Endodermal cell (in vitro differentiated cells): ENCODE measurements around the gene SH3BP2. TPM values are rescaled to one million over a fixed set of nuclear protein-coding genes. Genes with fewer than 3 reads are reported as not detected.

Experiments
- DNase-seq: peaks from one replicate; pipeline ENCODE4 v3.0.0-alpha.2; 2017
- H3K27ac ChIP-seq: 2 replicates; pipeline ENCODE4 v1.5.1; 2013; ENCODE audit warnings: mild to moderate bottlenecking, low read depth, low read length, moderate library complexity
- H3K27me3 ChIP-seq: 2 replicates; pipeline ENCODE4 v1.6.1; 2013; ENCODE audit warnings: mild to moderate bottlenecking, low read length, moderate library complexity; ENCODE audit not compliant: insufficient read depth, control insufficient read depth, poor library complexity, severe bottlenecking
- H3K36me3 ChIP-seq: 2 replicates; pipeline ENCODE4 v1.7.0; 2013; ENCODE audit warnings: mild to moderate bottlenecking, low read length, moderate library complexity; ENCODE audit not compliant: control insufficient read depth, insufficient read depth
- H3K4me1 ChIP-seq: one replicate; pipeline ENCODE4 v1.7.0; 2013; ENCODE audit warnings: low read length; ENCODE audit not compliant: control insufficient read depth, insufficient read depth
- H3K4me3 ChIP-seq: 2 replicates; pipeline ENCODE4 v1.5.1; 2013; ENCODE audit warnings: mild to moderate bottlenecking, low read length, moderate library complexity
- H3K9ac ChIP-seq: 2 replicates; pipeline ENCODE4 v1.6.1; 2013; ENCODE audit warnings: mild to moderate bottlenecking, low read length, moderate library complexity; ENCODE audit not compliant: poor library complexity, severe bottlenecking; ENCODE audit errors: extremely low read depth
- H3K9me3 ChIP-seq: 2 replicates; pipeline ENCODE4 v1.6.1; 2013; ENCODE audit warnings: mild to moderate bottlenecking, low read length, moderate library complexity; ENCODE audit not compliant: control insufficient read depth
- H3K27ac Mint-ChIP-seq: 2 replicates; pipeline ENCODE4 v1.8.0; 2020; ENCODE audit warnings: mixed read lengths
- H3K27me3 Mint-ChIP-seq: 2 replicates; pipeline ENCODE4 v1.8.0; 2021; ENCODE audit warnings: mild to moderate bottlenecking, mixed read lengths; ENCODE audit not compliant: insufficient read depth
- H3K36me3 Mint-ChIP-seq: 2 replicates; pipeline ENCODE4 v1.8.0; 2020; ENCODE audit warnings: low read depth, mixed read lengths
- H3K4me1 Mint-ChIP-seq: 2 replicates; pipeline ENCODE4 v1.8.0; 2020; ENCODE audit warnings: mixed read lengths
- H3K4me3 Mint-ChIP-seq: 2 replicates; pipeline ENCODE4 v1.8.0; 2020; ENCODE audit warnings: mild to moderate bottlenecking, moderate library complexity, mixed read lengths
- H3K9me3 Mint-ChIP-seq: 2 replicates; pipeline ENCODE4 v1.8.0; 2020; ENCODE audit warnings: mild to moderate bottlenecking, mixed read lengths
- WGBS, 2 experiments: methylation state at CpG; one replicate each; pipeline versions ENCODE4 v1.1.5 to v1.1.7; 2013; ENCODE audit warnings: missing lambda C conversion rate in 2 of 2, mixed read lengths in 1 of 2; ENCODE audit not compliant: insufficient coverage in 1 of 2, insufficient read length in 1 of 2; 5-methylcytosine and 5-hydroxymethylcytosine counted together
- total RNA-seq, 2 donors: library from RNA; stranded (reverse); fragmentation: NEBNext Ultra II Directional in 1 of 2; extraction: Animal tissue kit (Norgen Biotek cat#: 25700) in 1 of 2; gene quantifications; 2 replicates in 1 of 2; 3 replicates in 1 of 2; pipeline ENCODE4 v1.2.1, GENCODE V29; 2021
- TF ChIP-seq, protein P1 (sequence below): fragments of 200-600 bp; sonication (generic); conservative IDR thresholded peaks from 2 replicates; pipeline ENCODE4 v1.5.0; 2021; ENCODE audit warnings: antibody characterized with exemption, mild to moderate bottlenecking

Gene SH3BP2
- total RNA-seq, 2 donors from 2014 or later = 40.5 to 43.8 TPM

DNA sequence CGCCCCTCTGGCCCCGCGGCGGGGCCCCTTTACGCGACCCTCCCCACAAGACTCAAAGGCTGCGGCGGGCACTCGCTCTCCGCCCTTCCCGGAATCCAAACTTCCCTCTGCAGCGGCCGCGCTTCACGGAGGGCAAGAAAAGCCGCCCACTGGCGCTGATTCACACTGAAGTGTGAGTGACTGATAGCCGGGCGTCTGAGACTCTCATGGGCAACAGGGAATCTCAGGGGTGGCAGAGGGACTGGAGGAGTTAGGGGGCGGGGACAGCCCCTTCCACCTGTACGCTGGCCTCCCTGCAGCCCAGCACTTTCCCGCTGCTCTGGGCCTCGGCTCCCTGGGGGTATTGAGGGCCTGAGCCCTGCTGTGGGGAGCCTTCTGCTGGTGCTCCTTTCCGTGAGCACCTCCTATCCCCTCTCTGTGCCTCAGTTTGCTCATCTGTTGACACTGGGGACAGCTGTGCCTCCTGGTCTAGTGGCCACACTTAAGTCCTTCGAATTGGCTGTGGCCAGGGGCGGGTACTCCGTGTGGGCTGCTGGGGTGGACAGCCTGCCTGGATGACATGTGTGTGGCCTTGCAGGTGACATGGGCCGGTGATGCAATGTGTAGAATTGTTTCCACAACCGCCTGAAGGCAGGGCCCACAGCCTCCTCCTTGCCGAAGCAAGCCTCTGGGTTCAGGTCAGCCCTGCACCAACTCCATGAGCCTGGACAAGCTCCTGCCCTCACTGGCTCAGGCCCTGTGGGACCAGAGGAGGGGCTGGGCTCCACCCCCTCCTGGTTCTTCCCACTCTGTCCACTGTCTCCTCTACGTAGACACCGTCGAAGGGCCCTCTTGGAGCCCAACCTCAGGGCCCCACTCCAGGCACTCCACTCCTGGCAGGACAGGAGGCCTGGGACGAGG is 951 bp downstream of the SH3BP2 start:
- peak; percentile 69 for DNase-seq
- Mint-ChIP-seq H3K27me3 (peaks cover 36% of the 10 kb centered on the region), H3K9me3 (no peaks in the 10 kb centered on the region), H3K27ac (no peak overlapping the region), H3K4me3 (peak overlapping the region; percentile 50), H3K4me1 (peaks cover 6% of the 10 kb centered on the region), H3K36me3 (no peaks in the 10 kb centered on the region)
- H3K4me3 ChIP-seq = no peak overlapping the region
- no peaks in the 10 kb centered on the region for H3K36me3 ChIP-seq
- H3K4me1 ChIP-seq = peaks cover 5% of the 10 kb centered on the region
- TF ChIP-seq, protein P1, sequence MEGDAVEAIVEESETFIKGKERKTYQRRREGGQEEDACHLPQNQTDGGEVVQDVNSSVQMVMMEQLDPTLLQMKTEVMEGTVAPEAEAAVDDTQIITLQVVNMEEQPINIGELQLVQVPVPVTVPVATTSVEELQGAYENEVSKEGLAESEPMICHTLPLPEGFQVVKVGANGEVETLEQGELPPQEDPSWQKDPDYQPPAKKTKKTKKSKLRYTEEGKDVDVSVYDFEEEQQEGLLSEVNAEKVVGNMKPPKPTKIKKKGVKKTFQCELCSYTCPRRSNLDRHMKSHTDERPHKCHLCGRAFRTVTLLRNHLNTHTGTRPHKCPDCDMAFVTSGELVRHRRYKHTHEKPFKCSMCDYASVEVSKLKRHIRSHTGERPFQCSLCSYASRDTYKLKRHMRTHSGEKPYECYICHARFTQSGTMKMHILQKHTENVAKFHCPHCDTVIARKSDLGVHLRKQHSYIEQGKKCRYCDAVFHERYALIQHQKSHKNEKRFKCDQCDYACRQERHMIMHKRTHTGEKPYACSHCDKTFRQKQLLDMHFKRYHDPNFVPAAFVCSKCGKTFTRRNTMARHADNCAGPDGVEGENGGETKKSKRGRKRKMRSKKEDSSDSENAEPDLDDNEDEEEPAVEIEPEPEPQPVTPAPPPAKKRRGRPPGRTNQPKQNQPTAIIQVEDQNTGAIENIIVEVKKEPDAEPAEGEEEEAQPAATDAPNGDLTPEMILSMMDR = no peak
- H3K9me3 ChIP-seq = no peaks in the 10 kb centered on the region
- H3K9ac ChIP-seq = no peak overlapping the region
- H3K27ac ChIP-seq = no peak overlapping the region
- 47 to 56% methylated on average over 14 to 34 of the region's 34 CpGs for WGBS, 2 experiments
- H3K27me3 ChIP-seq = peaks cover 15% of the 10 kb centered on the region

DNA sequence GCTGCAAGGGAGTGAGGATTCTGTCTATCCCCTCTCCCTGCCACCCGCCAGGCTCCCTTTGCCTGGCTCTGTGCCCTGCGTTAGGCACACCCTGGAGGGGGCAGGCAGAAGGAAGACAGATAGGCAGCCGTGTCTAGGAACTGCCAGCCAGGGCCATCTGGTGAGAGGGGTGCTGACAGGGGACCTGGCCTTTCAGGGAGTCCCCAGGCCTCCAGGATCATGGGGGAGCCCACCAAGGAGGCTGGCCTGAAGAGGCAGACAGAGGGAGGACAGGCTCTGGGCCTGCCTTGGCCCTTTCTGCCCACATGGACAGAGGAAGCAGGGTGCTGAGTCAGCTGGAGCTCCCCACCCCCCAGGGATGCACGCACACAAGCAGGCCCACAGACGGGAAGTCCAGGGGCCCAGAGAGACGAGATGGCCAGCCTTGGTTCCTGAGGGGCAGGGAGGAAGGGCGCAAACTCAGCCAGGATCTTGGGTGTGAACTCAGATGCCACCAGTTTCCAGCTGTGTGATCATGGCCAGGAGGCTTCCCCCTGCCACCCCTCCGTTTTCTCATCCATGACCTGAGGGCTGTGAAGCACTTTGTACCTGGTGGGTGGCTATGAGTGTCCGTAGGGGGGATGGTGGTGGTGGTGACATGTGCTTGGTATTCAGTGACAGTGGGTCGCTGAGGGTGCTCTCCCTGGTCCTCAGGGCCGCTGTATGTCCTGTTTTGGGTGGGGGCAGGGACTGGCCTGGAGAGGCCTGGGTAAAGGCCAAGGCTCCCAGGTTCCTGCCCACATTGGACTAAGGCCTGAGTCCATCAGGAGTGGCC is 1.8 kb downstream of the SH3BP2 start:
- no peaks in the 10 kb centered on the region for H3K36me3 Mint-ChIP-seq
- no peaks in the 10 kb centered on the region for H3K9me3 Mint-ChIP-seq
- WGBS, 2 experiments = 85 to 90% methylated on average over 4 to 11 of the region's 11 CpGs
- H3K27me3 ChIP-seq = peaks cover 15% of the 10 kb centered on the region
- no peak overlapping the region for H3K4me3 ChIP-seq
- no peak overlapping the region for H3K9ac ChIP-seq
- peak; percentile 44 for DNase-seq
- no peak overlapping the region for H3K27ac ChIP-seq
- no peaks in the 10 kb centered on the region for H3K36me3 ChIP-seq
- H3K4me1 Mint-ChIP-seq = peaks cover 6% of the 10 kb centered on the region
- H3K27ac Mint-ChIP-seq = no peak overlapping the region
- peaks cover 32% of the 10 kb centered on the region for H3K27me3 Mint-ChIP-seq
- no peaks in the 10 kb centered on the region for H3K9me3 ChIP-seq
- TF ChIP-seq, protein P1 = no peak
- no peak overlapping the region for H3K4me3 Mint-ChIP-seq
- peaks cover 5% of the 10 kb centered on the region for H3K4me1 ChIP-seq

DNA sequence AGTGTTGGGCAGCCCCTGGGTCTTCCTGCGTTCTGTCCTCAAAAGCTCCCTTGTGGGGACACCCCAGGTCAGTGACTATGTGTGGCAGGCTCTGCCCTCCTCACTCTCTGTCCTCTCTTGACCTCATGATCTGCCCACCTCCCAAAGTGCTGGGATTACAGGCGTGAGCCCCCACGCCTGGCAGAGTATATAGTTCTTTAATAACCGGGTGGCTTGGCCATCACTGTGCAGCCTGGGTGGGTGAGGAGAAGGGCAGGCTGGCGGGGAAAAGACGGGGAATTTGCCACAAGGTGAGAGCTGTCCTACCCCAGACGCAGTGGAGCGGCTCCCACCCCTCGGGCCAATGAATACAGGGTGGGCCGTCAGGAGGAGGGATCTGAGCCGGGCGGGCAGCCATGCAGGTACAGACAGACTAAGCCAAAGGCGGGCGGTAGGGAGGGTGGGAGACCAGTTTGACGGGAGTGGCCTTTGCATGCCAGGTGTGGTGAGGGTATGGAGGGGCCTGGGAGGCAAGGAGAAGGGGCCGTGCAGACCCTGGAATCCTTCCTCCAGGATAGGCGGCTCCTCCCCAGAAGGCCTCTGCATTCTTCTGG is 2.5 kb downstream of the SH3BP2 start:
- H3K36me3 Mint-ChIP-seq = no peaks in the 10 kb centered on the region
- H3K4me1 ChIP-seq = peaks cover 5% of the 10 kb centered on the region
- TF ChIP-seq, protein P1 = no peak
- DNase-seq = peak; percentile 45
- no peak overlapping the region for H3K27ac ChIP-seq
- H3K9ac ChIP-seq = no peak overlapping the region
- peaks cover 32% of the 10 kb centered on the region for H3K27me3 Mint-ChIP-seq
- no peaks in the 10 kb centered on the region for H3K9me3 Mint-ChIP-seq
- no peak overlapping the region for H3K27ac Mint-ChIP-seq
- H3K27me3 ChIP-seq = peaks cover 15% of the 10 kb centered on the region
- H3K36me3 ChIP-seq = no peaks in the 10 kb centered on the region
- H3K4me3 ChIP-seq = no peak overlapping the region
- no peaks in the 10 kb centered on the region for H3K9me3 ChIP-seq
- WGBS, 2 experiments = 92 to 94% methylated on average over 3 to 17 of the region's 17 CpGs
- no peak overlapping the region for H3K4me3 Mint-ChIP-seq
- H3K4me1 Mint-ChIP-seq = peaks cover 6% of the 10 kb centered on the region
